ENCODE measurements around the gene DPM3.

GRCh38 chr1:155158991-155159390 lies 18.7 kb upstream of the DPM3 start:
- TF ChIP-seq CTCF (IDR thresholded peaks at IDR 0.05) (no peak), POLR2AphosphoS5 (IDR thresholded peaks at IDR 0.05) (no peak)
